Pons (tissue), 1 donor: ENCODE data around the gene APOL1.
"Not testable (repeated sequence)": the region's sequence is repeated elsewhere in the genome, so short reads cannot be mapped to it uniquely, and the experiment has no call there.

Experiments used
- DNase-seq: peaks from one replicate; pipeline ENCODE4 v3.0.0-alpha.2; 2016; ENCODE audit warnings: low spot score

APOL1 gene

GRCh38 chr22:36245805-36246356 lies 7.1 kb upstream of the APOL1 start:
- DNase-seq = no peak

DNA sequence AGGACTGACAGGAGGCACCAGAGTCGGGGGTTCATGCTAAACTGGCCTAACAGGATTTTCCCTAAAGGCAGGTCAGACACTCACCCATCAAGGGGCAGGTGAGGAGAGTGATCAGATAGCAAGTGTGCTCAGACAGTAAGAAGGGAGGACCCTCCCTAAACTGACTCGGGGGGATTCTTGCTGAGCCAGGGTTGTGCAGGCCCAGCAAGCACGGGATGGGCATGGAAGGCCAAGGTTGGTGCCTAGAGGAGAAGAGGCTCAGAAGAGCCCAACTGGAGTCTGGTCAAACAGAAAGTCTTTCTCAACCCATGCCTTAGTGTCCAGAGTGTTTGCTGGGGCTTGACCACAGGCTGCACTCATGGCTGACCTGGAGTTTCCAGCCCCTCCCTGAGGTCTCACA lies 6.2 kb upstream of the APOL1 start:
- no peak for DNase-seq

- no peak for DNase-seq
These were observed 5.0 kb upstream of the APOL1 start for GRCh38 chr22:36247955-36248354.

DNA sequence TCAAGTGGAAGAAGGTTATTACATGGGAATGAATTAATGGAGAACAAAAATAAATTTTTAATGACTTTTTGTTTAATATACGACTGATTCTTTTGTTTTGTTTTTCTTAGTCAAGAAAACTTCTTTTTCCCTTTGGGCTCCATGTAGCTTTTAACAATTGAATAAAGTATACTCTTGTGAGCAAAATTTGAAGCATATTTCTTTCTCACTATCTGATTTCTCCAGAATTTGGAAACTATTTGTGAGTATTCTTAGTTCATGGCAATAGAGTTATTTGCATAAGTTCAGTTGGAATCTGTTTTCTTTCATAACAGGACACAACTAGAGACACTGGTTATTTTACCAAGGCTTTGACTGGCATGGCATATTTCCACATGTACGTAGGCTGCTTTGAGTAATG lies 3.8 kb upstream of the APOL1 start:
- no peak for DNase-seq

DNA sequence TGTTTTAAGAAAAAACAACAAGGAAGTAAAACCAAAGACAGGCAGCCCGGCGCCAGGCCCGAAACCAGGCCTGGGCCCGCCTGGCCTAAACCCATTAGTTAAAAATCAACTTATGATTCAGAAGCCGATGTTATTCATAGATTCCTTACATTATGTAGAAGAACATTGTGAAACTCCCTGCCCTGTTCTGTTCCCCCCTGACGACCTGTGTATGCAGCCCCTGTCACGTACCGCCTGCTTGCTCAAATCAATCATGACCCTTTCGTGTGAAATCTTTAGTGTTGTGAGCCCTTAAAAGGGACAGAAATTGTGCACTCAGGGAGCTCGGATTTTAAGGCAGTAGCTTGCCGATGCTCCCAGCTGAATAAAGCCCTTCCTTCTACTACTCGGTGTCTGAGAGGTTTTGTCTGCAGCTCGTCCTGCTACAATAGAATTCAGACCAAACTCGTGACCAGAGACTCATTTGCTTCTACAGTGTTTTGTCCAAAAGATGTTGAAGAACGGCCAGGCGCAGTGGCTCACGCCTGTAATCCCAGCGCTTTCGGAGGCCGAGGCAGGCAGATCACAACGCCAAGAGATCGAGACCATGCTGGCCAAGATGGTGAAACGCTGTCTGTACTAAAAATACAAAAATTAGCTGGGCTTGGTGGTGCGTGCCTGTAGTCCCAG lies 2.5 kb upstream of the APOL1 start:
- peak; percentile 74 for DNase-seq

GRCh38 chr22:36251979-36252608 lies 839 bp upstream of the APOL1 start:
- DNase-seq = not testable (repeated sequence)

DNA sequence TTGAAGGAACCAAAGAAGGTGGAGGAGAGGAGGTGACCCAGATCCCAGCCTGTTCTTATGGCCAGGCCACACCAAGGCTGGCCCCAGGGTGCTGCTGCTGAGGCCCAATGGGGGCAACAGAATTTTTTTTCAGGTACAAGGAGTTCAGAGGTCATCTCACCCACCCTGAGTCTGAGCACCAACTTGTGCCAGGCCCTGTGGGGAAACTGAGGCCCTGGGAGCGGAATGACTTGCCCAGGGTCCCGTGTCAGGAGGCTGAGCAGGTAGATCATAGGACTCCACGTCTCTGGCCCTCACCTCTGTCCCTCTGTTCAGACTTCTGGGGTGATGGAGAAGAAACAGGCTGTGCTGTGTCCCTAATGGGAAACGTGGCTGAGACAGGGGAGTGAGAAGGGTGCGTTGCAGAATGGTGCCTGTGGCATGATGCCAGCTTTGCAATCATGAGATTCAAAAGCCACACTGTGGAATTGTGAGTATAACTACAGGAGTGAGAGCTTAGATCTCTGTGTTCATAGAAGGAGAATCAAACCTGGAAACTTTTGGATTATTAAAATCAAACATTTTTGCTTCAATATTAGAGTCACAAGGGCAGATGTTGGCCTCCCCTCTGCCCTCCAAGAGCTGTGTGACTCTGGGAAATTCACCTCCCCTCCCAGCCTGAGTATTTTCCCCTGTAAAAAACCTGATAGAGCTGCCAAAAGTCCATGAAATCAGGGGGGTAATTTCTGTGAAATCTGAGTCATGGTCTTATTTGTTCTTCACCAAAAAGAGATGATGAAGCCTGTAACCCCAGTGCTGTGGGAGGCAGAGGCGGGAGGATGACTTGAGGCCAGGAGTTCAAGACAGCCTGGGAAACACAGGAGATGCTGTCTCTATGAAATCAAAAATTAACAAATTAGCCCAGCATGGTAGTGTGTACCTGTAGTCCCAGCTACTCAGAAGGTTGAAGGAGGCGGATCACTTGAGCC lies 874 bp downstream of the APOL1 start:
- DNase-seq = no peak

- DNase-seq = not testable (repeated sequence)
These were observed 2.6 kb downstream of the APOL1 start for GRCh38 chr22:36255572-36255971.

- DNase-seq = no peak
These were observed 3.5 kb downstream of the APOL1 start for GRCh38 chr22:36256478-36256877.

DNA sequence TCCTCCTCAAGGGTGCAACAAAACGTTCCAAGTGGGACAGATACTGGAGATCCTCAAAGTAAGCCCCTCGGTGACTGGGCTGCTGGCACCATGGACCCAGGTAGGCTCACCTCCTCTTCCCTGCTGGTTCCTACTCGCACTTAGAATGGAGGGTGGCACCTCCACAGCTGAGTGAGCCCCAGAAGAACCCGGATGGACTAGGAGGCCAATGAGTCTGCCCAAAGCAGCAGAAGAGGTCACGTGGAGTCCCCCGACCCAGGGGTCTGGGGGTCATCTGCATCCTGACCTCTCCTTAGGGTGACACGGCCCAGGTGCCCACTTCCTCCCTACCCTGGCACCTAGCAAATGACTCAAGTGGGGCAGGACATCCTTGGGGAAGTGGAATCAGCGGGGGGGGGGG lies 4.4 kb downstream of the APOL1 start:
- DNase-seq = no peak

GRCh38 chr22:36257948-36258670 lies 5.2 kb downstream of the APOL1 start:
- DNase-seq = no peak

- DNase-seq = no peak
These were observed 6.0 kb downstream of the APOL1 start for GRCh38 chr22:36258701-36259614.

- no peak for DNase-seq
These were observed 6.8 kb downstream of the APOL1 start for GRCh38 chr22:36259615-36260300.

DNA sequence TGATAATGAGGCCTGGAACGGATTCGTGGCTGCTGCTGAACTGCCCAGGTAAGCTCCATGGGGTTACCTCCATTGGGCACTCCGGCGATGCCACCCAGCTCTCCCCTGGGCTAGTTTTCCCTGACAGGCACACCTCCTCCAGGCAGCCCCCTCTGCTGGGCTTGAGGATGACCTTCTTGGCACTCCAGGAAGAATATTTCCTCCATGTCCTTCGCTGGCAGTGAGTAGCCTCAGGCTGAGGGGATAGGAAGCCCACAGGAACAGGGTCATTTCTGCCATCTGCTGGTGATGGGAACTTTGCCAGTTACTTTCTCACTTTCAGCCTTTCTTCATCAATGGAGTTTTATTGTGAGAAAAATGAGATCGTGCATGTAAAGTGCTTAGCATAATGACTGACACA lies 8.7 kb downstream of the APOL1 start:
- not testable (repeated sequence) for DNase-seq

- DNase-seq = not testable (repeated sequence)
These were observed 9.4 kb downstream of the APOL1 start for GRCh38 chr22:36262307-36262706.

DNA sequence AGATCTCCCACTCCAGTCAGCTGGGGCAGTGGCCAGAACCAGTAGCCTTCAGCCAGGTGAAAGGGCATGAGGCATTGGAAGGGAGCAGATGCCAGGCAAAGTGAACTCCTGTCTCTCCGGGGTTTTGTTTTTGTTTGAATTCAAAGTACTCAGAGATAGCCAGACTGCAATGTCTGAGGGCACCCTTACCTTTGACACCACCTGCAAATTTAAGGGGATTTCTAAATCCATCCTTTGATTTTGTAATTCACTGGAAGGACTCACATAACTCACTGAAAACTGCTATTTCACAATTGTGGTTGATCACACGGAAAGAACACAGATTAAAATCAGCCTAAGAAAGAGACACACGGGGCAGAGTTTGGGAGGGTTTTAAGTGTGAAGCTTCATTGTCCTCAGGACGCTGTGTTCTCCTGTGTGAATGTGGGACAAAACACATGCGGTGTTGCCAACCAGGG lies 10.3 kb downstream of the APOL1 start:
- not testable (repeated sequence) for DNase-seq

- not testable (repeated sequence) for DNase-seq
These were observed 11.1 kb downstream of the APOL1 start for GRCh38 chr22:36263886-36264664.

DNA sequence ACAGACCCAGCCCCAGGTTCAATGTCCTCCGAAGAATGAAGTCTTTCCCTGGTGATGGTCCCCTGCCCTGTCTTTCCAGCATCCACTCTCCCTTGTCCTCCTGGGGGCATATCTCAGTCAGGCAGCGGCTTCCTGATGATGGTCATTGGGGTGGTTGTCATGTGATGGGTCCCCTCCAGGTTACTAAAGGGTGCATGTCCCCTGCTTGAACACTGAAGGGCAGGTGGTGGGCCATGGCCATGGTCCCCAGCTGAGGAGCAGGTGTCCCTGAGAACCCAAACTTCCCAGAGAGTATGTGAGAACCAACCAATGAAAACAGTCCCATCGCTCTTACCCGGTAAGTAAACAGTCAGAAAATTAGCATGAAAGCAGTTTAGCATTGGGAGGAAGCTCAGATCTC lies 14.1 kb downstream of the APOL1 start:
- DNase-seq = no peak

GRCh38 chr22:36267896-36268485 lies 15.1 kb downstream of the APOL1 start:
- no peak for DNase-seq
